Stimulated activated CD8-positive, alpha-beta memory T cell treated with anti-CD3 and anti-CD28 coated beads, Interleukin-15, amount 100 ng/mL, for 4 hours (primary cell): ENCODE data around the gene RGS5.

Source experiments
- DNase-seq, 2 donors: peaks; one replicate each; pipeline ENCODE4 v3.0.0-alpha.2; 2020; ENCODE audit warnings: low read depth in 2 of 2

The RGS5 gene

DNA sequence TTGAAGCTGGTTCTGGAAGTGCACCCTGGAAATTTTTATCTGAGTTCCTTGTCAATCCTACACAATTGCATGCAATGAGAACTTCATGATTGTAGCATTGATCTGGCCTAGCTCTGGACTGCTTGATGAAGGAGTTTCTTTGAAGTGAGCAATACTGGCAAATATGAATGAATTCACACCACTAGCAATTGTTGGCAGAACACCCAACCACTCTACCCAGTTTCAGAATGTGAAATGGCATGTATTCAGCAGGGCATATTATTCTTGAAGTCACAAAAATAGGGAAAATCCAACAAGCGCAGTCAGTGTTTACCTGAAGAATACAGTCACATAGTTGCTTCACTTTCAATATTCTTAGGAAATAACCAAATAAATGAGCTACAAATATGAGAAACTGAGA is 57.3 kb downstream of the RGS5 start:
- DNase-seq: no peak

DNA sequence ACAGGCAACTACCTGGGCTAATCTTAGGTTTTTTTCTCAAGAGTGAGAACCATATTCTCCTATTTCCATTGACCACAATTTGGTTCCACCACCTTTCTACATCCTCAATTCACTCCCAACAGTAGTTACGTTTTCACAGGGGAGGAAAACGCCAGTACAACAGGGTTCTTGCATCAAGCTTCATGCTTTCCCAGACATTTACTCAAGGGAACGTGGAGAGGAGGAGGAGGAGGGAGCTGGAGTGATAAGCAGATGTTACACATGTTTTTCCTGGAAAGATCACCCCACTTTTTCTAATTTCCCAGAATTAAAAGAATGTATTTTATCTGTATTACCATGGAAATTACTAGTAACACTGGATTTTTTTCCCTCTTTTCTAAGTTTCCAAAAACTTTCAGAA is 58.3 kb downstream of the RGS5 start:
- DNase-seq: no peak

- no peak for DNase-seq
Measured at GRCh38 chr1:163142152-163142551, 60.6 kb downstream of the RGS5 start.

- DNase-seq: no peak
Measured at GRCh38 chr1:163141556-163141955, 61.2 kb downstream of the RGS5 start.

GRCh38 chr1:163137556-163138265 is 65.0 kb downstream of the RGS5 start:
- no peak for DNase-seq

- no peak for DNase-seq
Measured at GRCh38 chr1:163131981-163132380, 70.7 kb downstream of the RGS5 start.

GRCh38 chr1:163130225-163130856 is 72.4 kb downstream of the RGS5 start:
- no peak for DNase-seq

- no peak for DNase-seq
Measured at GRCh38 chr1:163128282-163128681, 74.4 kb downstream of the RGS5 start.

GRCh38 chr1:163124812-163125211 is 77.9 kb downstream of the RGS5 start:
- no peak for DNase-seq

DNA sequence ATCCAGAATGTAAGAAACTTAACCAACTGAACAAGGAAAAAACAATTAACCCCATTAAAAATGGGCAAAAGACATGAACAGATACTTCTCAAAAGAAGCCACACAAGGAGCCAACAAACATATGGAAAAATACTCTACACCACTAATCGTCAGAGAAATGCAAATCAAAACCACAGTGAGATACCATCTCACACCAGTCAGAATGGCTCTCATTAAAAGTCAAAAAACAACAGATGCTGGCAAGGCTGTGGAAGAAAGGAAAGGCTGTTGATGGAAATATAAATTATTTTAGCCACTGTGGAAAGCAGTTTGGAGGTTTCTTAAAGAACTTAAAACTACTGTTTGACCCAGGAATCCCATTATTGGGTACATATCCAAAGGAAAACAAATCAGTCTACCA is 82.3 kb downstream of the RGS5 start:
- no peak for DNase-seq

- DNase-seq: no peak
Measured at GRCh38 chr1:163119707-163120106, 83.0 kb downstream of the RGS5 start.

GRCh38 chr1:163115887-163116286 is 86.8 kb downstream of the RGS5 start:
- no peak for DNase-seq

DNA sequence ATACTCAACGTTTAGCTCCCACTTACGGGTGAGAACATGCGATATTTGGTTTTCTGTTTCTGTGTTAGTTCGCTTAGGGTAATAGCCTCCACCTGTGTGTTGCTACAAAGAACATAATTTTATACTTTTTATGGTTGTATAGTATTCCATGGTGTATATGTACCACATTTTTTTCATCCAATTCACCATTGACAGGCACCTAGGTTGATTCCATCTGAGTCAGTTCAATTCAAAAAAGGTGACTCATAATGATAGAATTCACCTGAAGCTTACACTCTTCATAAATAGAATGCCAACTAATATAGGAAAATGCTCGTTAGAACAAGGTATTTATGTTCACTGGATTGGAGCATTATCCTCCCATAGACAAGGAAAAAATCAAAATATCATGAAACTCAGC is 95.1 kb downstream of the RGS5 start:
- no peak for DNase-seq

DNA sequence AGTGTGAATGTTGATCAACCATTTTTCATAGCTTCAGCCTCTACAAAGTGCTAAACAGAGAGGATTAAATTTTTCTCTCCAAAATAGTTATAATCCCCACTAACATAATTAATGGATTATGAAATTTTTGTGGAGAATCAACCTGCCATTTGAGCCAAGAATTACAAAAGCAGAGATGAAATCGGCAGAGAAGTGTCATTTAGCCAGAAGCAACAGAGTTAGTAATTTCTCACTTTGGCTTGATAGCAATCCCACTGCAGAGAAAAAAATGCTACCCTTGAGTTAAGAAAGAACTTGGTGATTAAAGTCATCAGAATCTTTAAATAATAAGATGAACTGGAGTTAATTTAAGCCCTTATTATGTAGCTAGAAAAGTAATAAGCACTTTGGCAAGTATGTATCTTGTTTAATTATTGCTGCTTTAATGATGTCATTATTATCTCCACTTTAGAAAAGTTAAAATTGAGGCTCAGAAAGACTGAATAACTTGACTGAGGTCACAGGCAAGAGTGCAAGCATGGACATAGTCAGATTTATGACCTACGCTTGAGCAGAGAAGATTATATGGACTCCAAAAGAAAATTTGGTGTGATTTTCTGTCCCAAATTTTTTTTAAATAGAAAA is 96.2 kb downstream of the RGS5 start:
- DNase-seq: no peak

GRCh38 chr1:163104385-163105099 is 98.2 kb downstream of the RGS5 start:
- no peak for DNase-seq

GRCh38 chr1:163102590-163102989 is 100.1 kb downstream of the RGS5 start:
- no peak for DNase-seq

- no peak for DNase-seq
Measured at GRCh38 chr1:163095213-163095612, 107.5 kb downstream of the RGS5 start.

DNA sequence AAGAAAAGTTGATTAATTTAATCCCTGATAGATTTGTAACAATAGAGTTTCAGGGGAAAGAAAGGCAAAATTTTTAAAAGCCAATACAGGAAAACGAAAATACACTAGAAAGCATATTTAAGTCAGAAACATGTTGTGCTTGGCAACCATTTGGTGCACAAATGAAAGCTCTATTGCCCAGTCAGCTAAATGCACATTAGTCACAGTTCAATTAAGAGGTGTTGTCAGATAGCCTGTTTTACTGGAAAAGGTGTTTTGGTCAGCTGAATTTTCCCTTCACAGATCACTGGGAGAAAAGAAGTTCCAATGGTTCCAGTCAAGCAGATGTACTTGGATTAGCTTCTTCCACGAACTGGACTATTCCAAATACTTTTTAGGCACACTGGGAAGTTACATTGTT is 108.1 kb downstream of the RGS5 start:
- no peak for DNase-seq

DNA sequence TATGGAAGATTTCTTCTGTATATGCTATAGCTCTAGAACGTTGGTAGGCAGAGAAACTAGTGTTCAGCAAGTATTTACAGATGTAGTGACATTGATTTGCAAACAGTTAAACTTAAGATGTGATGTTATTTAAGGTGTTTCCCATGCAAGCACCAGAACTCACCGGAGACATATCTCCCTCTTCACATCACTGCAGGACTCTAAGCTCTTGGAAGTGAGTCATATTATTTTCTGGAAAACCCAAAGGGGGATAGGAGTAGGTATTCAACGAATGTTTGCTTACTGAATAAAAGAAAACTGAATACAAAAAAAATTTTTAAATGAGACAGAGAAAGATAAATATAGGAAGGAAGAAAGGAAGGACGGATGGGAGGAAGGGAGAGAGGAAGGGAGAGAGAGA is 108.5 kb downstream of the RGS5 start:
- DNase-seq: no peak

- DNase-seq: no peak
Measured at GRCh38 chr1:163093579-163093978, 109.1 kb downstream of the RGS5 start.

- DNase-seq: no peak
Measured at GRCh38 chr1:163093169-163093568, 109.5 kb downstream of the RGS5 start.
